ENCODE results near the gene RASD2.

RASD2 gene

DNA sequence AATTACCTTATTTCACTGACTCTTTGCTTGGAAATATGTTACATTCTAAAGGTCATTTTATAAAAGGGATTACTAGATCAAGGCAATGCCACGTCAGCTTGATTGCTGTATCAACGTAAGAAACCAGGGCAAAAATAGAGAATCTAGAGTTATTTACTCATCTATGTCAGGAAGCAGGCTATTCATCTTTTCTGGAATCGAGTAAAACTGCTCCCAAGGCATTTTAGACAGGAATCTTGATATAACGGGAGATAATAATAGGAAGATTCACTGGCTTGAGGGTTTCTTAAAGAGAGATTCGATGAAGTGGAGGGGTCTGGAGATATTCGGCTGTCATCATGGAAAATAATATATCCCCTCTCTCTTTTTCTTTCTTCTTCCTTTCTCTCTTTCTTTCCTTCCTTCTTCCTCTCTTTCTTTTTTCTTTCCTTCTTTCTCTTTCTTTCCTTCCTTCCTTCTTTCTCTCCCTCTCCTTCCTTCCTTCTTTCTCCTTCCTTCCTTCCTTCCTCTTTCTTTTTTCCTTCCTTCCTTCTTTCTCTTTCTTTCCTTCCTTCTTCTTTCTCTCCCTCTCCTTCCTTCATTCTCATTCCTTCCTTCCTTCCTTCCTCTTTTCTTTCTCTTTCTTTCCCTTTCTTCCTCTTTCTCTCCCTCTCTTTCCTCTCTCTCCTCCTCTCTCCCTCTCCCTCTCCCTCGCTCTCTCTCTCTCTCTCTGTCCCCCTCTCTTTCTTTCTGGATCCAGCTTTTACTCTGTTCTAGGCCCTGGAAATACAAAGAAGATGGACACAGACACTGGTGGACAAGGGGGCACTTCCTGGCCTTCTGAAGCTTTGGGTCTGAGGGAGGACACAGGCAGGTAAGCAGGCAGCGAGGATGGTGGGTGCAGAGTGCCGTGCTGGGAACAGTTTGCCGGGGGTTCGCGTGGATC lies 18.1 kb upstream of the RASD2 start:
- no peak for TF ChIP-seq JUND (IDR thresholded peaks at IDR 0.05; ENCODE audit: low read depth)
- in situ Hi-C loops (cut with HindIII; ENCODE audit: low pct_unique_long_range_greater_than_20kb, low sequenced_read_pairs), result no loop called here
- DNase-seq (ENCODE audit: low read depth in 1 of 2, low spot score in 1 of 2), result no peak

DNA sequence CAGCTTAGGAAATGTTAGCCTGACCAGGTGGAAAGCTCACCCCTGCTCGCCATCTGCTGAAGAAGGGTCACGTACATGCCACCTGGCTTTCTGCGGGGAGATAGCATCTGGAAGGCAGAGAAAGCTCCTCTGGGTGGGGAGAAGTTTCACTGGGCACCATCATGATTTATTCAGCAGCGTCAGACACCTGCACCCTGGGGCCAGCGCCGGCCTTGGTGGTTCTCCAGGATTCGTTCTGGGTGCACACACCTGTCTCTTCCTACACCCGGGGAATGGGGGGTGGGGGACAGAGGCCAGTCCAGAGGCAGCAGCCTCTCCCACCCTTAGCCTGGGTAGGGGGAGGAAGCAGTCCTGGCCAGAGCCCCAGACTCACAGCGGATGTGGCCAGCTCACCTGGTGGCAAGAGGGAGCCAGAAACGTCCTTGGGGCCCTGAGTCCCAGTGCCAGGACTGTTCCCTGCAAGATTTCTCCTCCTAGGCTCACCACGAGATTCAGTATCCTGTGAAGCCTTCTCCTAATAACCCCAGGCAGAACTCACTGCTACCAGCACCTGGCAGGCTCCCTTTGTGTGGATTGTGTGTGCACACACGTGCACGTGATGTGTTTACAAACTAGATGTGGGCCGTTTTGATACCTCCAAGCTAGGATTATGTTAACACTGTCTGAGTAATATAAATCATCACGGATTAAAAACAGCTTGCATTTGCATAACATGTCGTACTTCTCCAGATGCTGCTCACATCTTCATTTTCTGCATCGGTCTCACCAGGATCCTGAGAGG lies 17.3 kb upstream of the RASD2 start:
- in situ Hi-C loops (cut with HindIII; ENCODE audit: low pct_unique_long_range_greater_than_20kb, low sequenced_read_pairs), result no loop called here
- no peak for TF ChIP-seq JUND (IDR thresholded peaks at IDR 0.05; ENCODE audit: low read depth)
- DNase-seq (ENCODE audit: low read depth in 1 of 2, low spot score in 1 of 2), result no peak

DNA sequence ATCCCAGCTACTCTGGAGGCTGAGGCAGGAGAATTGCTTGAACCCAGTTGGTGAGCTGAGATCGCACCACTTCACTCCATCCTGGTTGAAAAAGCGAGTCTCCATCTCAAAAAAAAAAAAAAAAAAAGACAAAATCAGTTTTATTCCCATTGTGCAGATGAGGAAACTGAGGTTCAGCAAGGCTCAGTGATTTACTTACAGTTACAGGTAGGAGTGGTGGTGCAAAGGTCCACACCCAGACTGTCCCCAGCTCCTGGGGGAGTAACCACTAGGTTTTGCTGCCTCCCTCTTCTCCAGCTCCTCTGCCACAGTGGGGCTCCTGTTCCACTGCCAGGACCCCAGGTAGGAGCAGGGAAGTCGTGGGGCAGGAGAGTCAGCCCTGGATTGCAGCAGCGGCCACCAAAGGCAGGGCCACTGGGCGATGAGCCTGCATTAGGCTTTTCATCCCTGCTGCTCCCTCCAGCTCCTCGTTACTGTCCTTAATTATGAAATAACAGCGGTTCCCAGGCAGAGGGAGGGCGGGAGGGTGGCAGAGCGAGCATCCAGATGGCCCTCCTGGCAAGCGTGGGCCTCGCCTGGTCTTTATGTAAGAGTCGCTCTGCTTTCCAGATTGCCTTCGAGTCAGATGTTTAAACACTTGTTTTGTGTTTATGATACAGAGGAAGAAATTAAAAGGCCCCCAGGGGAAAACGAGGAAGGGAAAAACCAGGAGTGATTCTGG lies 15.5 kb upstream of the RASD2 start:
- no peak for TF ChIP-seq JUND (IDR thresholded peaks at IDR 0.05; ENCODE audit: low read depth)
- no peak for DNase-seq (ENCODE audit: low read depth in 1 of 2, low spot score in 1 of 2)
- in situ Hi-C loops (cut with HindIII; ENCODE audit: low pct_unique_long_range_greater_than_20kb, low sequenced_read_pairs), result no loop called here

DNA sequence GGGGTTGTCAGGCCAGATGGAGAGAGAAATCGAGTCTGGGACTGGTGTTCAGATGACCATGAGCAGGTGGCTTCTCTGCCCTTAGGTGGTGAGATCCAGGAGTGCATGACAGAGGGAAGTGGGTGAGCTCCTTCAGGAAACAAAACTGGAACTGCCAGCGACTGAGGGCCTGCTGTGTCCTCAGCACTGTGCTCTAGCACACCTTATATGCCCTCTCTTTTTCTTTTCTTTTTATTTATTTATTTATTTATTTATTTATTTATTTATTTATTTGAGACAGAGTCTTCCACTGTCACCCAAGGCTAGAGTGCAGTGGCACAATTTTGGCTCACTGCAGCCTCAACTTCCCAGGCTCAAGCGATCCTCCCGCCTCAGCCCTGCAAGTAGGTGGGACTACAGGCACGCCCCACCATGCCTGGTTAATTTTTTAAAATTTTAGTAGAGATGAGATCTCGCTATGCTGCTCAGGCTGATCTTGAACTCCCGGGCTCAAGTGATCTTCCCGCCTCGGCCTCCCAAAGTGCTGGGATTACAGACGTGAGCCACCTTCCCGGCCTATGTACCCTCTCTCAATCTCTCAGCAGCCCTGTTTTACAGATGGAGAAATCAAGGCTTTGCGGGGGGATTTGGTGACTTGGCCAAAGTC lies 14.8 kb upstream of the RASD2 start:
- no peak for DNase-seq (ENCODE audit: low read depth in 1 of 2, low spot score in 1 of 2)
- in situ Hi-C loops (cut with HindIII; ENCODE audit: low pct_unique_long_range_greater_than_20kb, low sequenced_read_pairs), result no loop called here

DNA sequence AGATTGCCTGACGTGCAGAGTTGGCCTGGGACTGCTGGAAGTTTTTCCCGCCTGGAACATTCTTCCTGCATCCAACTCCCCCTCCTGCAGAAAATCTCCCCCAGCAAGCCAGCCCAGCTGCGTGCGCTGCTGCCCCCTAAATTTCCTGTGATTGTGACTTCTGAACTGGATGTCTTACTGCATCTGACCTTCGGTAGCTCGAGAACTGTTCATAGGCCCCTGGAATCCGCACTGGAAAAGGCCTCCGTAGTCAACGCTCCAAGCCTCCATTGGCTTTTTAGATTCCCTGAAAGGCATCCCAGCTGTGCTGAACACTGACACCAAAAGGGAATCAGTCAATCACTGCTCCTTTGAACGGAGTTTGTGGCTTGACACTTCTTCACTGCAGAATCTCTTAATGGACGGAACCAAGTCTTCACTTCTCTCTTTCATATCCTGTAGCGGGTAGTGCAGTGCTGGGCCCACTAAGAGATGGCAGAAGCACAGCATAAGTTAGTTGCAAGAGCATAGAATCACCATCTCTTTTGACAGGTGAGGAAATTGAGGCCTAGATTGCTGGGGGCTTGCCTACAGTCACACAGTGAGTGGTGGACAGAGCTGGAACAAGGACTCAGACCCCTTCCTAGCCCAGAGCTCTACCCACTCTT lies 14.2 kb upstream of the RASD2 start:
- no peak for TF ChIP-seq JUND (IDR thresholded peaks at IDR 0.05; ENCODE audit: low read depth)
- in situ Hi-C loops (cut with HindIII; ENCODE audit: low pct_unique_long_range_greater_than_20kb, low sequenced_read_pairs), result no loop called here
- DNase-seq (ENCODE audit: low read depth in 1 of 2, low spot score in 1 of 2), result no peak

More for the DNA sequence above, 14.8 kb upstream of the RASD2 start:
- no peak for TF ChIP-seq JUND (IDR thresholded peaks at IDR 0.05; ENCODE audit: low read depth)

DNA sequence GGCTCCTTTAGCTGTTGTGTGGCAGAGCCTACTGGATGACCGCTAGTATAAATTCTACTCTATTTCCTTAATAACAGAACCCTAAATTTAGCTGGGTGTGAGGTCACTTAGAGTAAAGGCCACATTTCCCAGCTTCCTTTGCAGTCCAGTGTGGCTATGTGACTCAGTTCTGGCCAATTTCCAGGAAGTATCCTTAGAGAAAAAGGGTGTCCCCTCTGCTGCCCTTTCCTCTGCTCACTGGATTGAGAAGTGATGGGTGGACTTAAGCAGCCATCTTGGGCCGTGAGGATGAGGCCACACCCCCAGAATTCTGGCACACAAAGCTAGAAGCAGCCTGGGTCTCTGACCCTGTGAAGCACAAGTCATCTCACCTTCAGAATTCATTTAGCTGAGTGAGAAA lies 11.7 kb upstream of the RASD2 start:
- DNase-seq (ENCODE audit: low read depth in 1 of 2, low spot score in 1 of 2), result no peak
- TF ChIP-seq JUND (IDR thresholded peaks at IDR 0.05; ENCODE audit: low read depth), result no peak
- in situ Hi-C loops (cut with HindIII; ENCODE audit: low pct_unique_long_range_greater_than_20kb, low sequenced_read_pairs), result no loop called here

DNA sequence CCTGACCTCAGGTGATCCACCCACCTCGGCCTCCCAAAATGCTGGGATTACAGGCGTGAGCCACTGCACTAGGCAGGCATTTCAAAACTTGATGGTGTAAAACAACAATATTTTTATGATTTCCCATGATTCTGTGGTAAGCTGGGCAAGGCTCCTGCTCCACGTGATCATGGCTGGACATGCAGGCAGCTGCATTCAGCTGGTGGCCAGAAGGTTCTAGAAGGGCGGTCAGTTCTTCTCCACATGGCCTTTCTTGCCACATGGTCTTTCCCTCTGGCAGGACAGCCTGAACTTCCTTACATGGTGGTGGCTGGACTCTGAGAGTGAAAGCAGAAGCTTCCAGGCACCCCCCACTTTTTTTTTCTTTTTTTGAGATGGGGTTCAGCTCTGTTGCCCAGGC lies 9.9 kb upstream of the RASD2 start:
- no peak for DNase-seq (ENCODE audit: low read depth in 1 of 2, low spot score in 1 of 2)
- TF ChIP-seq JUND (IDR thresholded peaks at IDR 0.05; ENCODE audit: low read depth), result no peak
- in situ Hi-C loops (cut with HindIII; ENCODE audit: low pct_unique_long_range_greater_than_20kb, low sequenced_read_pairs), result no loop called here

DNA sequence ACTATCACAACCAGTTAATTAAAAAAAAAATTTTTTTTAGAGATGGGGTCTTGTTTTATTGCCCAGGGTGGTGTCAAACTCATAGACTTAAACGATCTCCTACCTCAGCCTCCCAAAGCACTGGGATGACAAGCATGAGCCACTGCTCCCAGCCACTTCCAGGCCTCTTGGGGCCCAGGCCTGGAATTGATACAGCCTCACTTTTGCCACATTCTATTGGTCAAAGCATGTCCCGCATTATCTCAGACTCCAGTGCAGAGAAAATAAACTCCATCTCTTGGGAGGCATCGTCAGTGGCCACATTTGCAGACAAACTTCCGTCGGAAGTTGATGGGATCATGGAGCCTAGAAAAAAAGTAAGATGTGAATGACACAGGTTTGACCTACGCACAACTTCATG lies 9.4 kb upstream of the RASD2 start:
- DNase-seq (ENCODE audit: low read depth in 1 of 2, low spot score in 1 of 2), result no peak
- TF ChIP-seq JUND (IDR thresholded peaks at IDR 0.05; ENCODE audit: low read depth), result no peak
- in situ Hi-C loops (cut with HindIII; ENCODE audit: low pct_unique_long_range_greater_than_20kb, low sequenced_read_pairs), result no loop called here

DNA sequence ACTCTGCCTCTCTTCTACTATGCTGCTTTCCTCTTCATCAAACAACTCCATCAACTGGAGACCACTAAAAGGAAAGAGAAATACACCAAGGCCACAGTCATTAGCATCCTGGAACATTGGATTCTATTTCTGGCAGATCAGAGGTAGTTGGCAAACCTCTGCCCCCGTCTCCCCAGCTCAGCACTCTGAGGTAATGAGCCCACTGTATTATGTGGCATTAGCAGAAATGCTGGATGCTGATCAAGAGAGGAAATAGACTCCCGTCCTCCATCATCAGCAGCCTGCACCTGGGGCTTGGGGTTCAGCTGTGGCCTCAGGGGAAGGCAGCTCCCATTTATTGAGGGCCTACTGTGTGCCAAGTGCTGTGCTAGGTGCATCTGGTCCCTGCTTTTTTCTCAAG lies 9.0 kb upstream of the RASD2 start:
- no peak for DNase-seq (ENCODE audit: low read depth in 1 of 2, low spot score in 1 of 2)
- in situ Hi-C loops (cut with HindIII; ENCODE audit: low pct_unique_long_range_greater_than_20kb, low sequenced_read_pairs), result no loop called here
- TF ChIP-seq JUND (IDR thresholded peaks at IDR 0.05; ENCODE audit: low read depth), result no peak

DNA sequence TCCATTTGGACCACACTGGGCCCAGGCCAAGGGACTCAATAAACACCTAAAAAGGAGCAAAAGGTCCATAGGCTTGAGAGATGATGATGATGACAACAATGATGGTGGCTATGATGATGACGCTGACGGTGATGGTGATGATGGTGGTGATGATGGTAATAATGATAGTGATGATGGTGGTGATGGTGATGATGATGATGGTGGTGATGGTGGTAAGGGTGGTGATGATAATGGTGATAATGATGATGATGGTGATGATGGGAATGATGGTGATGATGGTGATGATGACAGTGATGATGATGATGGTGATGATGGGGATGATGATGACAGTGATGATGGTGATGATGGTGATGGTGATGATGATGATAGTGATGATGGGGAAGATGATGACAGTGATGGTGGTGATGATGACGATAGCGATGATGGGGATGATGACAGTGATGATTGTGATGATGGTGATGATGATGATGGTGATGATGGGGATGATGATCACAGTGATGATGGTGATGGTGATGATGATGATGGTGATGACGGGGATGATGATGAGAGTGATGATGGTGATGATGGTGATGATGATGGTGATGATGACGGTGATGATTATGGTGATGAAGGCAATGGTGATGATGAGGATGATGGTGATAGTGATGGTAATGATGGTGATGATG lies 7.1 kb upstream of the RASD2 start:
- no peak for DNase-seq (ENCODE audit: low read depth in 1 of 2, low spot score in 1 of 2)
- no peak for TF ChIP-seq JUND (IDR thresholded peaks at IDR 0.05; ENCODE audit: low read depth)
- in situ Hi-C loops (cut with HindIII; ENCODE audit: low pct_unique_long_range_greater_than_20kb, low sequenced_read_pairs), result no loop called here

DNA sequence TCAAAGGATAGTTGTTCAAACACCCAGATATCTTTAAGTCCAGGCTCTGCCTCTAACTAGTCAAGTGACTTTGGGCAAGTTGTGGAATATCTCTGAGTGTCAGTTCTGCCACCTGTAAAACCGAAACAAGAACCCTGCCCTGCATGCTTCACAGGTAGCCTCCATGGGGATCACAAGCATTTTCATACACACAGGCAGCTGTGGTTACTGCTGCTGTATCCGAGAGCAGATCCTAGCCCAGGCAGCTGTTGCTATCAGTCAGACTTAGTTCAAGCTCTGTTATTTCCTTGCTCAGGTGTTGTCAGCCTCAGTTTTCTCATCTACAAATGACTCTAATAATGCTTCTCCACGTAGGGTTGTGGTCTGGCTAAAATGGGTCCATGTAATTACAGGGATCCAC lies 6.5 kb upstream of the RASD2 start:
- no peak for TF ChIP-seq JUND (IDR thresholded peaks at IDR 0.05; ENCODE audit: low read depth)
- in situ Hi-C loops (cut with HindIII; ENCODE audit: low pct_unique_long_range_greater_than_20kb, low sequenced_read_pairs), result no loop called here
- no peak for DNase-seq (ENCODE audit: low read depth in 1 of 2, low spot score in 1 of 2)
